Esophagus (tissue), 2 donors: ENCODE results near the gene GPR176. TPM values are rescaled to one million over a fixed set of nuclear protein-coding genes. Genes with fewer than 3 reads are reported as not detected.

Experiments used
- H3K27ac ChIP-seq, 2 donors: one replicate each; pipeline ENCODE4 v1.5.1; 2013; ENCODE audit warnings: low read depth in 2 of 2, mild to moderate bottlenecking in 2 of 2, inconsistent platforms in 1 of 2, low read length in 1 of 2, moderate library complexity in 1 of 2
- H3K27me3 ChIP-seq, 2 donors: one replicate each; pipeline ENCODE4 v1.6.1; 2013; ENCODE audit warnings: low read length in 2 of 2, control low read depth in 1 of 2, mild to moderate bottlenecking in 1 of 2; ENCODE audit not compliant: insufficient read depth in 2 of 2, control insufficient read depth in 1 of 2
- H3K36me3 ChIP-seq, 2 donors: one replicate each; pipeline ENCODE4 v1.6.1; 2013; ENCODE audit warnings: low read length in 1 of 2; ENCODE audit not compliant: control insufficient read depth in 2 of 2, insufficient read depth in 2 of 2
- H3K4me1 ChIP-seq, 2 donors: one replicate each; pipeline ENCODE4 v1.6.1; 2013; ENCODE audit warnings: low read length in 1 of 2; ENCODE audit not compliant: control insufficient read depth in 2 of 2, insufficient read depth in 2 of 2
- H3K4me3 ChIP-seq, 2 donors: one replicate each; pipeline ENCODE4 v1.5.1; 2013; ENCODE audit warnings: low read length in 2 of 2, mild to moderate bottlenecking in 2 of 2, low read depth in 1 of 2, moderate library complexity in 1 of 2
- H3K9me3 ChIP-seq, 2 donors: one replicate each; pipeline ENCODE4 v1.6.1; 2013; ENCODE audit warnings: mild to moderate bottlenecking in 2 of 2, low read depth in 1 of 2, low read length in 1 of 2, moderate library complexity in 1 of 2; ENCODE audit not compliant: control insufficient read depth in 2 of 2, insufficient read depth in 1 of 2
- WGBS, 2 donors: extraction: QIAGEN DNeasy Blood & Tissue Kit; methylation state at CpG; one replicate each; pipeline ENCODE4 v1.1.7; 2013; 5-methylcytosine and 5-hydroxymethylcytosine counted together
- polyA plus RNA-seq, 2 donors: library from polyadenylated mRNA; stranded (reverse); fragments of 200-250 nt; gene quantifications; one replicate each; pipeline ENCODE4 v1.2.3, GENCODE V29; 2013
- donor health status: healthy with polysubstance abuse.
- donor health status: Bipolar disorder and iron deficiency.

Gene GPR176
- polyA plus RNA-seq, 2 donors: 0.22 to 0.42 TPM

GRCh38 chr15:39752991-39753390, 167.1 kb downstream of the GPR176 start:
- no peaks in the 10 kb centered on the region for H3K9me3 ChIP-seq
- H3K4me3 ChIP-seq: no peak overlapping the region
- H3K27me3 ChIP-seq: no peaks in the 10 kb centered on the region
- no peaks in the 10 kb centered on the region for H3K4me1 ChIP-seq
- no peak overlapping the region for H3K27ac ChIP-seq
- 58% methylated on average over 1 of the region's 1 CpG for WGBS, 2 donors
- no peaks in the 10 kb centered on the region for H3K36me3 ChIP-seq

DNA sequence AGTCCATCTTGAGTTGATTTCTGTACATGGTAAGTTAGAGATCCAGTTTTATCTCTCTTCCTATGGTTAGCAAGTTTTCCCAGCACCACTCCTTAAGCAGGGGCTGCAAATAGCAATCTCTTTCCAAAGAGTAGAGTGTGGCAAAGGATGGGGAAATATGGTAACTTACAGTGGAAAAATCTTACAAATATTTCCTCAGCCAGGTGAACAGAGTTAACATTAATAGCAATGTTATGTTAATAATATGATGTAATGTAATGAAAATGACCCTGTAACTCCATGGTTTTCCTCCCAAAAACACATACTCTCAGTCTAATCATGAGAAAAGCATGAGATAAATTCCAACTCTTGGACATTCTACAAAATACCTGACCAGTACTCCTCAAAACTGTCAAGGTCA, 167.8 kb downstream of the GPR176 start:
- no peaks in the 10 kb centered on the region for H3K4me1 ChIP-seq
- H3K4me3 ChIP-seq: no peak overlapping the region
- H3K9me3 ChIP-seq: no peaks in the 10 kb centered on the region
- H3K27me3 ChIP-seq: no peaks in the 10 kb centered on the region
- no peaks in the 10 kb centered on the region for H3K36me3 ChIP-seq
- no peak overlapping the region for H3K27ac ChIP-seq

Other genes starting within 250 kb of the GPR176 start
- gene FSIP1, start 137.4 kb downstream of the GPR176 start, polyA plus RNA-seq: under 1 TPM; 0.21 to 0.29 TPM
- 10 to 100 TPM; 14.9 to 37.2 TPM for gene EIF2AK4, start 13.8 kb upstream of the GPR176 start, polyA plus RNA-seq
- gene SRP14, start 118.9 kb upstream of the GPR176 start, polyA plus RNA-seq: 100 to 1,000 TPM; 257 to 441 TPM
- 1 to 10 TPM; 1.0 to 1.2 TPM for gene BMF, start 188.6 kb upstream of the GPR176 start, polyA plus RNA-seq
- gene BUB1B, start 240.8 kb upstream of the GPR176 start, polyA plus RNA-seq: 1 to 10 TPM; 4.3 to 5.8 TPM